Renal pelvis (tissue), 12 donors: Measurements from ENCODE around the gene MTX2. TPM values are rescaled to one million over a fixed set of nuclear protein-coding genes. Genes with fewer than 3 reads are reported as not detected.

Source experiments
- DNase-seq: peaks from one replicate; pipeline ENCODE4 v3.0.0-alpha.2; 2013
- long read RNA-seq, 16 experiments: transcript quantifications; one replicate each; lab custom pipeline, GENCODE V29; 2026
- polyA plus RNA-seq, 3 donors: library from polyadenylated mRNA; unstranded; fragments of 120-200 nt; gene quantifications; one replicate each; pipeline ENCODE4 v1.2.1, GENCODE V29; 2013; ENCODE audit not compliant: insufficient read length in 3 of 3

Gene MTX2
- polyA plus RNA-seq, result 10 to 100 TPM; 81.3 to 90.6 (median 89.9) TPM
- long read RNA-seq, donor 1, transcript MTX2-201 (10 exons, 1,364 nt), result major isoform, 45 of 50 reads
- long read RNA-seq, donor 1, partial matches to known transcripts, result 5 of 50 reads
- long read RNA-seq, donor 1, other reads (novel, unspliced or antisense), result 0 of 50 reads
- long read RNA-seq, donor 2, transcript MTX2-201 (10 exons, 1,364 nt), result major isoform, 56 of 60 reads
- long read RNA-seq, donor 2, partial matches to known transcripts, result 0 of 60 reads
- long read RNA-seq, donor 2, other reads (novel, unspliced or antisense), result 0 of 60 reads
- long read RNA-seq, donor 3, transcript MTX2-201 (10 exons, 1,364 nt), result major isoform, 42 of 51 reads
- long read RNA-seq, donor 3, partial matches to known transcripts, result 6 of 51 reads
- long read RNA-seq, donor 3, other reads (novel, unspliced or antisense), result 0 of 51 reads
- long read RNA-seq, donor 4, transcript MTX2-201 (10 exons, 1,364 nt), result major isoform, 48 of 52 reads
- long read RNA-seq, donor 4, partial matches to known transcripts, result 0 of 52 reads
- long read RNA-seq, donor 4, other reads (novel, unspliced or antisense), result 0 of 52 reads
- long read RNA-seq, donor 5, transcript MTX2-201 (10 exons, 1,364 nt), result major isoform, 16 of 23 reads
- long read RNA-seq, donor 5, partial matches to known transcripts, result 6 of 23 reads
- long read RNA-seq, donor 5, other reads (novel, unspliced or antisense), result 0 of 23 reads
- long read RNA-seq, donor 6, transcript MTX2-201 (10 exons, 1,364 nt), result major isoform, 29 of 33 reads
- long read RNA-seq, donor 6, partial matches to known transcripts, result 0 of 33 reads
- long read RNA-seq, donor 6, other reads (novel, unspliced or antisense), result 0 of 33 reads
- long read RNA-seq, donor 7, transcript MTX2-201 (10 exons, 1,364 nt), result major isoform, 40 of 41 reads
- long read RNA-seq, donor 7, partial matches to known transcripts, result 0 of 41 reads
- long read RNA-seq, donor 7, other reads (novel, unspliced or antisense), result 0 of 41 reads
- long read RNA-seq, donor 8, transcript MTX2-201 (10 exons, 1,364 nt), result major isoform, 9 of 9 reads
- long read RNA-seq, donor 8, partial matches to known transcripts, result 0 of 9 reads
- long read RNA-seq, donor 8, other reads (novel, unspliced or antisense), result 0 of 9 reads
- long read RNA-seq, donor 9, transcript MTX2-201 (10 exons, 1,364 nt), result major isoform, 49 of 52 reads
- long read RNA-seq, donor 9, partial matches to known transcripts, result 0 of 52 reads
- long read RNA-seq, donor 9, other reads (novel, unspliced or antisense), result 0 of 52 reads
- long read RNA-seq, donor 10, transcript MTX2-201 (10 exons, 1,364 nt), result major isoform, 22 of 32 reads
- long read RNA-seq, donor 10, partial matches to known transcripts, result 0 of 32 reads
- long read RNA-seq, donor 10, other reads (novel, unspliced or antisense), result 9 of 32 reads
- long read RNA-seq, donor 11, transcript MTX2-201 (10 exons, 1,364 nt), result major isoform, 20 of 28 reads
- long read RNA-seq, donor 11, partial matches to known transcripts, result 7 of 28 reads
- long read RNA-seq, donor 11, other reads (novel, unspliced or antisense), result 0 of 28 reads
- long read RNA-seq, donor 12, transcript MTX2-201 (10 exons, 1,364 nt), result major isoform, 46 of 64 reads
- long read RNA-seq, donor 12, partial matches to known transcripts, result 16 of 64 reads
- long read RNA-seq, donor 12, other reads (novel, unspliced or antisense), result 0 of 64 reads
- long read RNA-seq, donor 13, transcript MTX2-201 (10 exons, 1,364 nt), result major isoform, 24 of 24 reads
- long read RNA-seq, donor 13, partial matches to known transcripts, result 0 of 24 reads
- long read RNA-seq, donor 13, other reads (novel, unspliced or antisense), result 0 of 24 reads
- long read RNA-seq, donor 14, result 0 reads
- long read RNA-seq, donor 15, transcript MTX2-201 (10 exons, 1,364 nt), result major isoform, 41 of 42 reads
- long read RNA-seq, donor 15, partial matches to known transcripts, result 0 of 42 reads
- long read RNA-seq, donor 15, other reads (novel, unspliced or antisense), result 0 of 42 reads
- long read RNA-seq, donor 16, transcript MTX2-201 (10 exons, 1,364 nt), result major isoform, 42 of 44 reads
- long read RNA-seq, donor 16, partial matches to known transcripts, result 0 of 44 reads
- long read RNA-seq, donor 16, other reads (novel, unspliced or antisense), result 0 of 44 reads

DNA sequence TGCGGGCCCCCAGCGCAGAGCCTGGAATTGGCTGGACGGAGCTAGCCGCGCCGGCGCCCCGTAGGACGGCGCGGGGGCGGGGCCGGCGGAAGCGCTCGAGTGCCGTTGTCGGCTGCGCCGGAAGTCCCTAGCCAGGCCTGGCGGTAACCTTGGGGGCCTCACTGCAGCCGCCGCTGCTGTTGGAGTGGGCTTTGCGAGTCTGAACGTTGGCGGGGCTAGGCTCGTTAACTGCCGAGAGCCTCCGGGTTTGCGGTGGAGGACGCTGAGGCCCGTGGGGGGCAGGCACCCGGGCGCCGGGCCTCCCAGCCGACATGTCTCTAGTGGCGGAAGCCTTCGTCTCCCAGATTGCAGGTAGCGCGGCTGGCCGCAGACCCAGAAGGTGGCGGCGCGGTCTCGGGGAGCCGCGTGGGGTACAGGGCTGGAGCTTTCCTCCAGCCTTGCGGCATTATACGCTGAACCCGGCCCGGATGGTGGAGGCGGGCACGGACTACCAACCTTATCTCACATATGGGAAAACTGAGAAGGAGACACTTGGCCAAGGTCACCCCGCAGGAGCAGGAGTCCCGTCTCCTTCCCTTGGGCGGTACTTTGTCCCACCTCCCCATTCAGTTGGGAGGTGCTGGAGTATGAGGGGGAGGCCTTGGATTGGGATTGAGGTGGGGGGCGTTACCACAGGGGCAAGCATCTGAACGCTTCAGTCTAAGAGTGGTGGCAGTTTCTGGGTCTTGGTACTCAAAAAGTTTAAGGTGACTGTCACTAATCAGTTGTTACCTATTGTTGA, at the start of gene MTX2:
TSS of gene MTX2 (plus strand) at position 124 of the 781 bp plus-strand sequence. CDS start at position 312, 188 bp downstream.
- DNase-seq, result peak; percentile 83

DNA sequence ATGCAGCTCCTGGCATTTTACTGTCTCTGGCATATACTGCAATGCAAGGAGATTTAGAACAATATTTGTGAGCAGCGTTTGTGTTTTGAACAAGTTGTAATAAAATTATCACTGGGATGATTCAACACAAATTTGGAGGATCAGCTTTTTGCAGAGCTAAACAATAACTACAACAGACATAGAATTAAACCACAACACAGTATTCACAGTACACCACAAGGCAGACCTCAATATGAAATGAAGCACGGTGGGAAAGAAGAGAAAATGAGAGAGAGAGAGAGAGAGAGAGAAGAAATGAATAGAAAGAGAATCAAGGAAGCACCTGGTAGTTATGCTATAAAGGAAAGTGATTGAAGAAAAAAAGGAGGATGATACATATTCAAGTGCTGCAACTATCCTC, 41.4 kb upstream of the MTX2 start:
- no peak for DNase-seq

DNA sequence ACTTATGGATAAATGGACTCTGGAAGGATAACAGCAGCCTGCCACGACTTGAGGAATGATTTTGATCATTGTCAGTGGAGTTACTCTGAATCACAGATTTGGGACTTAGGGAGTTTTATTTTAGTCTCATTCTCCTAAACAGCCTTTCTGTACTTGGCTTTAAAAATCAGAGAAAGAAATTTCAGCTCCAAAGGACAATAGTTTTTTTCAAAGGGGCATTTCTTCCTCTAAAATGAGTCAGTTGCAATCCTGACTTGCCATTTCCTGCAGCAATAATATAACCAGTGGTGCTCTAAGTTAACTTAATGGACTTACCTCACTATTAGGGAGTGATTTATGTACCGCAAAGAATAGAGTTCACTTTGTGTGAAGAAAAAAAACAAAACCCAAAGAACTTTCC, 35.1 kb upstream of the MTX2 start:
- peak; percentile 28 for DNase-seq

DNA sequence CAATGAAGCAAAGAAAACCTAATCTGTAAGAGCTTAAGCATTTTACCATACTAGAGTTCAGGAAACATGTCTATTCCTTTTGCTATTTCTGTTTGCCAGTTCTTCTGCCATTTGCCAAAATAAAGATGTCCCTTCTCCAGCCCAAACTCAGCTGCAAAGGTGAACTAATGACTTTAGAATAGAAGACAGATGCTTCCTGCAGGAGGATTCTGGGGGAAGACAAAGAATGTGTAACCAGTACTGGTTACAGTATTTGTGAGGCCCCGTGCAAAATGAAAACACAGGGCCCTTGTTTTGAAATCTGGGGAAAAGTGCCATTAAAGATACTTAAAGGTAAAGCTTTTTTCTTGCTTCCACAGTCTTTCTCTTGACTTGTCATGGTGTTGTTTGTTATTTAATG, 34.3 kb upstream of the MTX2 start:
- DNase-seq, result no peak

DNA sequence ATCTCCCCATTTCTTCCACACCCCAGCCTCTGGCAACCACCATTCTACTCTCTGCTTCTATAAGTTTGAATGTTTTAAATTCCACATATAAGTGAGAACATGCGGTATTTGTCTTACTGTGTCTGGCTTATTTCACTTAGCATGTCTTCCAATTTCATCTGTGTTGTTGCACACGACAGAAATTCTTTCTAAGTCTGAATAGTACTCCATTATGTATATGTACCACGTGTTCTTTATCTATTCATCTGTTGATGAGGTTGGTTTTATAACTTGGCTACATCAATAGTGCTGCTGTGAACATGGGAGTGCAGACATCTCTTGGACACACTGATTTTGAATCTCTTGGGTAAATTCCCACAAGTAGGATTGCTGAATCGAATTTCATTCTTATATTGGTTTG, 31.8 kb upstream of the MTX2 start:
- no peak for DNase-seq

DNA sequence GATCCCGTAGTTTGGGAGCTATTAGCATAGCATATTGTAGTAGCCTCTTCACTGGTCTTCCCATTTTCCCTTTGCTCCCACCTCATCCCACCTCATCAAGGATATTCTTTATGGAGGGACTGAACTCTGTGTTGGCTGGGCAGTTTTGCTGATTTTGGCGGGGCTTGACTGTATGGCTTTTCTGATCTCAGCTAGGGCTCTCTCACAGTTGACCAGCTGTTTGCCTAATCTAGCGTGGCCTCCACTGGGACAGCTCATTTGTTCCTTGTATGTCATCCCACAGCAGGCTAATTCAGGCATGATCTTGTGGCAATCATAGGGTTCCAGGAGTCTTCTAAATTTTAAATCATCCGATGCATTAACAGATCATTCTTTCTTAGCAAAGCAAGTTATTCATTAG, 30.2 kb upstream of the MTX2 start:
- DNase-seq, result no peak

DNA sequence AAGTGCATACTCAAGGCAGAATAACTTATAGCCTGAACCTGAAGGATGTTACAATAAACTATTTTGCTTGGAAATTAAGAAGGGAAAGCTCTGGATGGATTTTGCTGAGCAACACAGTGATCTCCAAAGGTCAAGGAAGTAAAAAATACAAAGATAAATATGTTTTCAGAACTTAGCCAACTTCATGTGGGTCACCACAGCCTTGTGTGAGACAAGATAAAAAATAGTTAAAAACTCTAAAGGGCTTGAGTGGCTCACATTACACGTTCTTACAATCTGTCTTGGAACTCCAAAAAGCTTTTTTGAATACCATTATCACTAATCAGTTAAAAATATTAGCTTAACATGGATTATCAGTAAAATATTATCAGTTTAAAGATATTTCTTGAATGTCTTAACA, 28.9 kb upstream of the MTX2 start:
- no peak for DNase-seq

DNA sequence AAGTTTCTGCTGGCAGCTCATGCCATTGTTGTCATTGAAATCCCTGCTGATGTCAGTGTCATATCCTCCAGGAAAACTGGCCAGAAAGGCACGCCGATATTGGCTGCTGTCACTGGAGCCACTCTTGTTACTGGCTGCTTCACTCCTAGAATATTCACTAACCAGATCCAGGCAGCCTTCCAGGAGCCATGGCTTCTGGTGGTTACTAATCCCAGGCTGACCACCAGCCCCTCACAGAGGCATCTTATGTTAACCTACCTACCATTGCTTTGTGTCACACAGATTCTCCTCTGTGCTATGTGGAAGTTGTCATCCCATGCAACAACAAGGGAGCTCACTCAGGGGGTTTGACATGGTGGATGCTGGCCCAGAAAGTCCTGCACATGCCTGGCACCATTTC, 27.0 kb upstream of the MTX2 start:
- no peak for DNase-seq

DNA sequence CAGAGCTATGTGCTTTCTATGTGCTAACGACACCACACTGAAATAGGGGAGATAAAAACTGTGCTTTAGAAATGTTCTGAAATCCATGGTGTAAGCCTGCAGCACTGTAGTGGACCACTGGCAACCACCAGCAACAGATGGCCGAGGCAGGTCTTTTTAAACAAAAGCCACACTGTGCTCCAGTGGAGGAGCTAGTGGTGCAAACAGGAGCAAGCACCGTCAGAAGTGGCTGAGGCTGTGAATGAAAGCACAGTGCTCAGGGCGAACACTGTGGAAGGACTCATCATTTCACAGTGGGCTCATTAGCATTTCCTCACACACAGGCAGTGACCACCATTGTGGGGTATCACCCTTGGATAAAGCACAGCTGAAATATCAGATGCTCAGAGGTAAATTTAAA, 22.9 kb upstream of the MTX2 start:
- DNase-seq, result no peak

DNA sequence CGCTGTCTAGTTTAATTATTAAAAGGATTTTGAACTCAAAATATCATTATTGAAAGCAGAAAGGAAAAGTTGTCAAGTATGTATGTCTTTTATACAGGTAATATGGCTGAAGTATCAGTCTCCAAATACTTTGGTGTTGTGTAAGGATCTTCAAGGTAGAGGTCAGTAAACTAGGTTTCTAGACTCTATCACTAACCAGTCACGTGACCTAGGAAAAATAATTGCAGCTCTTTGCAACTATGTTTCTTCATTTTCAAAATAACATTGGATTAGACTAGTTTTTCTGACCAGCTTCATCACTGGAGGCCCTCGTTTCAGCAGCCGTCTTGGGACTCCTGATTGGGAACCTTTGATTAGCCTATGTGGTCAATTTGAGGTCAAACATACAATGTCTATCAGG, 21.4 kb upstream of the MTX2 start:
- DNase-seq, result no peak

DNA sequence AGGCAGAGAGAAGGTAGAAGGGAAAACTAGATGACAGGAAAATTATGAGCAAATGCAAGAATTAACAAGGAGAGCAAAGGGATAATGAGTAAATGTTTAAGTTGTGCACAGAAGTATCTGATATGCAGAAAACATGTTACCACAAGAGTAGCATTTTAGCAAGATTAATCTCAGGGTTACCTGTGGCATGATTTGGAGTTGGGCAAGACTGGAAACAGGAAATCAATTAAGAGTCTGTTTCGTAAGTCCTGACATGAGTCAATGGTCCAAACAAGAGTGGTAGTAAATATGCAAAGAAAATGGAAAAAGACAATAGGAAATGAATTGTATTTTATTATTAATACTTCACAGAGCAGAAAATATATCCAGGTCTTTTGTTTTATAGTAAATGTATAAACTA, 17.3 kb upstream of the MTX2 start:
- DNase-seq, result no peak

DNA sequence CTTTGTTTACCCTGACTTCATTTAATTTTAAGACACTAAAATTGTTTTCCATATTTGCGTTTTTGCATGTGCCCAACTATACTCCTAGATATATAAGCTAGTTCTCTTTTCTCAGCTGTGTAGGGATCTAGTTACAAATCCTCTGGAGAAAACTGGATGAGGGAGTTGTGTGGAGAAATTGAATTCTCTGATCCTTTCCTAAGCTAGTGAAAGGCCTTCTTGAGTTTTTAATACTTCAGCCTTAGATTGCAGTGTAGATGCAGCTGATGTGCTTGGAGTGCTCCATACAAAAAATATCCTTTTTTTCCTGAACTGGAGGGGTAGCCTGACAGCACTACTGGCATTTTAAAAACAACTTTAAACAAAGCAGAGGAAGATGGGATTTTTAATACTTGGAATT, 8.6 kb upstream of the MTX2 start:
- DNase-seq, result no peak

DNA sequence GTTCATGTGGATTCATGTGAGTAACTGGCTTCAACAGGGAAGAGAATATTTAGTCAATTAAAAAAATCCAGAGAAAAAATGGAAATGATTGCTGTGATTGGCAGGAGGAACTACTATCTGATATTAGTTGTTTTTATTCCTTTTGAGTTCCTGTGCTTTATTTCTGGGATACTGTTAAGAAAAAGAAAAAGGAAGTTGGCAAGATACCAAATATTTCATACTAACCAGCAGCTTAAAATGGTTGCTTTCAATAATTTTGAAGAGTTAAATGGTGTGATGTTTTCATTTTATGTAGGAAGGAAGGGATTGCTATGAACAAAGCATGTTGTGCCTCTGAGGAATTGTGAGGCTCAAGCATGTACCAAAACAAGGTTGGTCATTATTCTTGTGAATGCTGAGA, 8.1 kb upstream of the MTX2 start:
- DNase-seq, result no peak

DNA sequence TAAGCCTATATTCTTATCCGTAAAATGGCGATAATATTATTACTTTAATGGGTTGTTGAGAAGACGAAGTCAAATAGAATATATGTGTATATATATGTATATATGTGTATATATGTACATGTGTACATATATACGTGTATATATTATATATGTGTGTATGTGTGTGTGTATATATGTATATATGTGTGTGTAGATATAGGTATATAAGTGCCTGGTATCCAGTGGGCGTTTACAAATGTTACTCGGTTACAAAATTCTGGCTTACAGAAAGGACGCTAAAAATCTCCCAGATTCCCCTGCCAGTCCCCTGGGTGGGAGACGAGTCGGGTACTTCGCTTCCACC, 295 bp upstream of the MTX2 start:
- no peak for DNase-seq

DNA sequence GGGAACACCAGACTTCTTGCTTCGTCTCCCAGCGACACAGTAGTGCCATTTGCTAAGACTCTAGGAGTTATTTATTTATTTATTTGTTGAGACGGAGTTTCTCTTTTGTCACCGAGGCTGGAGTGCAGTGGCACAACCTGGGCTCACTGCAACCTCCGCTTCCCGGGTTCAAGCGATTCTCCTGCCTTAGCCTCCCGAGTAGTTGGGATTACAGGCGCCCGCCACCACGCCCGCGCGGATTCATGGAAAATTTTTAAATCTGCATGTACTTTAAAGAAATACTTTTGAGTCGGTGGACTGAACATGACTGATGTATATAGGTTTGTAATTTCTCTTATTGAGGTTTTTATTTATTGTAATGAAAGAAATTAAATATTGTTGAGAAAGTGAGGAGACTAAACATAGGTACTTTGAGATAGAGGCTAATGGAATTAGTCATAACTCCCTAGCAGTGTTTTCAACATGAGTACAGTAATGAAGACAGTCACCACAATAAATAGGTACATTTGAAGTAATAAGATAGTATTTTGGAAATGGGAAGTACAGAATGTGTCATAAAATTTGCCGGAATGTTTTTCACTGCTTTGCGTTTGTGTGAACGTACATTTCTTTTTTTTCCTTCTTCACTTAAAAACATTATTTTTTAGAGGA, 983 bp downstream of the MTX2 start:
- no peak for DNase-seq

DNA sequence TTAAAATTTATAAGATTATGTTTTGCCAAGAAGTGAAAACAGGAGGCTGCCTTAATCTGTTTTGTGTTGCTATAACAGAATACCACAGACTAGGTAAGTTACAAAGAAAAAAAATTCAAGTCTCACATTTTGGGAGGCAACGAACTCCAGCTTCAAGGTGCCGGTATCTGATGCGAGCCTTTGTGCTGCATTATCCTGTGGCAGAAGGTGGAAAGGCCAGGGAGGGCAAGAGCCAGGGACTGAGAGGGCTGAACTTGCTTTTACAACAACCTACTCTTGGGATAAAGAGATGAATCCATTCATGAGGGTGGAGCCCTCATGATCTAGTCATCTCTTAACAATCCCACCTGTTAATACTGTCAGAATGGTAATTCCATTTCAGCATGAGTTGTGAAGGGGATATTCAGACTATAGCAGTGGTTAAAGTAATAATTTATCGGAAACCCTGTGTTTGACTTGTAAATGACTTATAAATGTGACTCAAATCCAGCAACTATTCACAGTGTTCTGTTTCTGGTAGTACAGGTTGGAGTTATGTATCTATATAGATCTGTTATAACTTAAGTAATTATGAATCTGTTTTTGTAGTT, 3.7 kb downstream of the MTX2 start:
- no peak for DNase-seq

DNA sequence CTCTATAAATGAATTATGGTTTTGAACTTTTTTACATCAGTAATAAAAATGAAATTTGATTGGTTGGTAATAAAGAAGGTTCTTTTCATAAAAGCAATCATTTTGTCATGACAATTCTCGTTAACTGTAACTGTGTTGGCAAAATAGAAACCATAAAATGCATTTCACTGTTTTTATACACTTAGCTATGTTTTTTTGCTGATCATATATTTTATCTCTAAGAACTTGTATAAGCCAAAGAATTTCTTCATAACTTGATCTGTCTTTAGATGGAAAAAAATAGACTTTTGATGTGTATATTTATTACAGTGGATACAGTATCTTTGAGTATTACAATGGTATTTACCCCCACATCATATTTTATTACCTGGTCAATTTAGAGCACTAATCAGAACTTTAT, 9.7 kb downstream of the MTX2 start:
- no peak for DNase-seq

DNA sequence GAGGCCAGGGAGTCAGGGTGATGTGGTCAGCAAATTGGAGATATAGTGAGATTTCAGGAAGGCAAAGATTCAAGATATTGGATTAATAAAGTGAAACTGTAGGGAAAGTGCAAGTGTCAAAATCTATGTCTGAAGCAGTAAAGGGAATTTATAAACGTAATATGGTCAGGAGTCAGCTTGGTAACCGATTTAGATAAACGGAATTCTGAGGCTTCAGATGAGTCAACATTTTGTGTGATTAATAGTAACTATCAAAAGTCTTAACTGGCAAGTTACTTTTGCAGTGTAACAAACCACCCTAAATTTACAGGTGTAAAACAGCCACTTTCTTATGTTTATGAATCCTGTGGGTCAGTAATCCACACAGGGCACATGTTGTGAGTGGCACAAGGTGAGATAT, 10.9 kb downstream of the MTX2 start:
- no peak for DNase-seq
